ENCODE data around the gene EXOG.

- TF ChIP-seq CTCF (IDR thresholded peaks at IDR 0.05 in 8 of 11, conservative IDR thresholded peaks at IDR 0.05 in 3 of 11) (no peak), POLR2AphosphoS5 (IDR thresholded peaks at IDR 0.05) (no peak)
These were observed 60.7 kb downstream of the EXOG start for GRCh38 chr3:38556640-38557358.

Data from spleen (tissue), 7 donors.